DMS53 (cell line): Measurements from ENCODE around the gene PSMB2.

Experiments
- DNase-seq: peaks from one replicate; lab custom pipeline; 2025; lab: John Stamatoyannopoulos, UW

The PSMB2 gene

GRCh38 chr1:35572296-35572695, 69.0 kb downstream of the PSMB2 start:
- no peak for DNase-seq

DNA sequence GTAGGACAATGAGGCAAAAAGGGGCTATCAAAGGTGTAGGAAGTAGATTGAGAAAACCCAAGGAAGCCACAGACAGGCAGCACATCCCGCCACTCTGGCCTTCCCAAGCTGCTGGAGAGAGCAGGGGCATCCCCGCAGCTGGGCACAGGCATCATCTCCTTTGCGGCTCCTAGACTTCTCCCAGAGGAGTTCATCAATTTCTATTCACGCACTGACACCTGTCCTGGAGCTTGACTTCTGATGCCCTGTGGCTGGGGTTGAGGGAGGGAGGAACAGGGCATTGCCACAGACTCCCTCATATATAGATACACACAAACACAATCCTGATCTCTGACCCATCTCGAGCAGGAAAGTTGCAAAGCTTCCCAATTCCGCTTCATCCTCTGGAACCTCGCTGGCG, 70.1 kb downstream of the PSMB2 start:
- no peak for DNase-seq

DNA sequence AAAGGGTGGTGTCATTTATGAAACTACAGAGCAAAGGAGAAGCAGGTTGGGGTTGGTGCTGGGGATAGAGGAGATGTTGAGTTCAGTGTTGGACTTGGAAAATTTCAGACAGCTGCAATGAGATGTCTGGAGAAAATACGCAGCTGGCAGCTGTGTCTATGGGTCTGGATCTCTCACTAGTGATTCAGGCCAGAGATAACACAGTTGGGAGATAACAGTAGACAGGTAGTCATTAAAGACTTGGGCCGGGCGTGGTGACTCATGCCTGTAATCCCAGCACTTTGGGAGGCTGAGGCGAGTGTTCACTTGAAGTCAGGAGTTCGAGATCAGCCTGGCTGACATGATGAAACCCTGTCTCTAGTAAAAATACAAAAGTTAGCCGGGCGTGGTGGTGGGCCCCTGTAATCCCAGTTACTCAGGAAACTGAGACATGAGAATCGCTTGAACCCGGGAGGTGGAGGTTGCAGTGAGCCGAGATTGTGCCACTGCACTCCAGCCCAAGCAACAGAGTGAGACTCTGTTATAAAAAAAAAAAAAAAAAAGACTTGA, 70.7 kb downstream of the PSMB2 start:
- DNase-seq: no peak

- DNase-seq: no peak
Observed at GRCh38 chr1:35569936-35570335, 71.4 kb downstream of the PSMB2 start.

DNA sequence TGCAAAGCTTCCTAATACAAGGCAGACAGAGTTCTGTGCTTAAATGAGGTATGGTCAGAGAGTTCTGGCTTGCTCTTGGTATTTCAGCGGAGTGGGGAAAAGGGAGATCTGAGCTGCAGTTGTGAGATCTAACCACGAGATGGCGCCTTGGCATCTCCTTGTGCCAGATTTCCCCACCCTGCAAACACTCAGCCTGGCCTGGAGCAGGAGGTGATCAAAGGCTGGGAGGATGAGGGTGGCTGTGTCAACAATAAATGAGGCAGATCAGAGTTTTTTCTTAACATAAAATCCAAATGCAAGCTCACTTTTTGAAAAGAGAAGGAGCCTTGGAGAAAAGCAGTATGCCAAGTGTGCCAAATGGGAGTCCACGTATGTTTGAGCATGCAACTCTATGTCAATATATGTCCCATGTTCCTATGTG, 72.3 kb downstream of the PSMB2 start:
- DNase-seq: peak; percentile 82

DNA sequence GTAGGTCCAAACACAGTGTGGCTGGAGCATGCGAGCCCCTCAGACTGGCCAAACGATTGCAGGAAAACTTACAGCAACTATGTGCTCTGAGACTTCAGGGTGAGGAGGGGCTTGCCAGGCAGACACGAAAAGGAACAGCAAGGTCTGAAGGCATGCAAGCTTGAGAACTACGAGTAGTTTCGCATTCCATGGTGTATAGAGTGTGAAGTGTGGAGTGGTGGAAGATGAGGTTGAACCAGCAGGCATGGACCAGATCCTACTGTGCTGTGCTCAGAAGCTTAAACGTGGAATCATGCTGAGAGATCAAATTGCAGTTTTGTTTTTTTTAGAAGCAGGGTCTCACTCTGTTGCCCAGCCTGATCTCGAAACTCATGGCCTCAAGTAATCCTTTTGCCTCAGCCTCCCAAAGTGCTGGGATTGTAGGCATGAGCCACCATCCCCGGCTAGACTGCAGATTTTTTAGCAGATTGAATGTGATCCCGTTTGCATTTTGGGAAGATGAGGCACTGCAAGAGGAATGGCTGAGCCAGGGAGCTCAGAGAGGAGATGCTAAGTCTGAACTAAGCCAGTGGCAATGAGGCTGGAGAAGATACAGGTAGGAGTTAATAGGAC, 73.3 kb downstream of the PSMB2 start:
- no peak for DNase-seq

GRCh38 chr1:35565742-35566133, 75.6 kb downstream of the PSMB2 start:
- DNase-seq: no peak

DNA sequence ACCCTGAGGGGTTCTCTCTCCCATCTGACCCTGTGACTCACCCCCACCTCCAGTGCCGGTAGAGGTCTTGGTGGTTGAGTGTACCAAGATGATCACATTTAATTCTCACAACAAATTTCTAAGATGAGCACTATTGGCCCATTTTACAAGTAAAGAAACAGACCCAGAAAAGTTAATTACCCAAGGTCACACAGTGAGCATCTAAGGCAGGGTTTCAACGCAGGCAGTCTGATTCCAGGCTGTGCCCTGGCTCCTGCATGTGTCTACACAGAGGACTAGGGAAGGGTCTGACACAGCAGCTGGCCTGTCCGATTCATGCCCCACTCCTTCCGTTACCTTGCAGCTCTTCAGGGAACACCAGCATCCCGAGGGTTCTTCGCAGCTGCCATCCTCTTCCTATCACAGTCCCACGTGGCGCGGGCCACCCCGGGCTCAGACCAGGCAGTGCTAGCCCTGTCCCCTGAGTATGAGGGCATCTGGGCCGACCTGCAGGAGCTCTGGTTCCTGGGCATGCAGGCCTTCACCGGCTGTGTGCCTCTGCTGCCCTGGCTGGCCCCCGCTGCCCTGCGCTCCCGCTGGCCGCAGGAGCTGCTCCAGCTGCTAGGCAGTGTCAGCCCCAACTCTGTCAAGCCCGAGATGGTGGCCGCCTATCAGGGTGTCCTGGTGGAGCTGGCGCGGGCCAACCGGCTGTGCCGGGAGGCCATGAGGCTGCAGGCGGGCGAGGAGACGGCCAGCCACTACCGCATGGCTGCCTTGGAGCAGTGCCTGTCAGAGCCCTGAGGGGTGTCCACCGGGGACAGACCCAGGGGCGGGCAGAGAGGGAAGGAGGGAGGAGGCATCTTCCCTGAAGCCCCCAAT, 76.2 kb downstream of the PSMB2 start:
- no peak for DNase-seq

DNA sequence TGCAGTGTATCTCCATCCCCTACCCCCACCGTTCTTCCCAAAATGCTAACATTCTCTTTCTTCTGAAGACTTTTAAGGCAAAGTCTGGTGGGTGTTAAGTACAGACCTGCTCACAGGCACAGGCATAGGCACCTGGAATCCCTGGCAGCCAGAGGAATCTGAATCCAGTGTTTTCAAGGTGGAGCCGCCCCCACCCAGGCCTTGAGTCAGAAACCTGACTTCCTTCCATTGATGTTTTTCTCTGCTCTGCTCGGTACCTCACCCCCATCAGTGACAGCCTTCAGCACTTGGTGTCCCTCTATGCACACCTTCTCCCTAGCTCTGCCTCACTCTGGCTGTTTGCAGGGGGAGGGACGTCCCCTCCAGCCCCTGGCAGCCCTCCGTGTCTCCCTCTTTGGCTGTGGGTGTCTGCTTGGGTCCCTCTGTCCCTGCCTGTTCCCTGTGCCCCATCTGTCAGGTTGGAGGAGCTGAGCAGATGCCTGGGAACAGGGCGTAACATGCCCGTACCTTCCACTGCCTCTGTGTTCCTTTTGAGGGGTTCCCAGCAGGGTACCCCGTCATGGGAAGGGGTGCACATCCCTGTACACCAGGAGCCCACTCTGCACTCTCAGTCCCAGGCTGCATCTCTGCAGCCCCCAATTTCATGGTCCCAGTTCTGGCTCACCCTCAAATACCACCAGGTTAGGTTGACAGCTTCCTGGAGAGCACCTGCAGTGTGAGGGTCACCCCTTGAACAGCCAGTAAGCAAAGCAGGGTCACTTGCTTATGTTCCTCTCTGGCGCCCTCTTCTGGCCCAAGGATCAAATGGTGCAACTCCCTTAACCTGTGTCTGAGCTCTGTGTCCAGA, 77.1 kb downstream of the PSMB2 start:
- peak; percentile 90 for DNase-seq

DNA sequence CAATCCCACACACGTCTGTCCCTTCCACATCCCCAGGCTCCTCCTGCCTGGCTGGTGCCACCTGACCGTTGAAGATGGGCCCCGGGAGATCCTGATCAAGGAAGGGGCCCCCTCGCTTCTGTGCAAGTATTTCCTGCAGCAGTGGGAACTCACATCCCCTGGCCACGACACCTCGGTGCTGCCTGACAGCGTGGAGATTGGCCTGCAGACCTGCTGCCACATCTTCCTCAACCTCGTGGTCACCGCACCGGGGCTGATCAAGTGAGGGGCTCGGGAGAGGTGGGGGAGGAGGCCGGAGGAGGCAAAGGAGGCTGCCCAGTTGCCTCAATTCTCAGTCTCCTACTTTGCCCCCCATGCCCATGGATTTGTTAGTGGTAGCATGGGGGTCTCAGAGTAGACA, 78.2 kb downstream of the PSMB2 start:
- no peak for DNase-seq

GRCh38 chr1:35561972-35562680, 79.2 kb downstream of the PSMB2 start:
- no peak for DNase-seq

DNA sequence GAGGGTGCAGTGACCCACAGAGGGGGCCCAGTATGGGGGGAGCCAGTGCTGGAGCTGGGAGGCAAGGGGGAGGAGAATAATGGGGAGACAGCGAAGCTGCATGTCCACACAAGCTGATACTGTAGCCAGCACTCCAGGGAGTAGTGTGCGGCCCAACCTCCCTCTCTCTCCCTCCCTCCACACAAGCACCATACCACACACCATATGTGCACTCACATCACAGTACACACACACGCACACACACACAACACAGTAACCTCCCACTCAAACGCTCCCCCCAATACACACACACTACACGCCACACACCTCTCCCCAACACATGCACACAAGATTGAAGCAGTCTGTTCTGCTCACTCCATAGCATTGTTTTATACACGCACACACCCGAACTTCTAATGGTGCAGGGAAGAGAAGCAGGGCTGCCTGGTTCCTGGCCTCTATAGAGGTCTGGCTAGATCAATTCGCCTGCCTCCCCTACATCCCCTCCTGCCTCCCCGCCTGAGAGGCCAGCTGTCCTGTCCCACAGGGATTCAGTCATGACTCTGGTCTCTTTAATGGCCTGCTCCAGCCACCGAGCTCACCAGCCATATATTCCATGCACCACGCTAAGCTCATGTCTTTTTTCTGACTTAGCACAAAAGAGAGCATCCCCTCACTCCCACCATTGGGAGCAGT, 79.9 kb downstream of the PSMB2 start:
- no peak for DNase-seq

DNA sequence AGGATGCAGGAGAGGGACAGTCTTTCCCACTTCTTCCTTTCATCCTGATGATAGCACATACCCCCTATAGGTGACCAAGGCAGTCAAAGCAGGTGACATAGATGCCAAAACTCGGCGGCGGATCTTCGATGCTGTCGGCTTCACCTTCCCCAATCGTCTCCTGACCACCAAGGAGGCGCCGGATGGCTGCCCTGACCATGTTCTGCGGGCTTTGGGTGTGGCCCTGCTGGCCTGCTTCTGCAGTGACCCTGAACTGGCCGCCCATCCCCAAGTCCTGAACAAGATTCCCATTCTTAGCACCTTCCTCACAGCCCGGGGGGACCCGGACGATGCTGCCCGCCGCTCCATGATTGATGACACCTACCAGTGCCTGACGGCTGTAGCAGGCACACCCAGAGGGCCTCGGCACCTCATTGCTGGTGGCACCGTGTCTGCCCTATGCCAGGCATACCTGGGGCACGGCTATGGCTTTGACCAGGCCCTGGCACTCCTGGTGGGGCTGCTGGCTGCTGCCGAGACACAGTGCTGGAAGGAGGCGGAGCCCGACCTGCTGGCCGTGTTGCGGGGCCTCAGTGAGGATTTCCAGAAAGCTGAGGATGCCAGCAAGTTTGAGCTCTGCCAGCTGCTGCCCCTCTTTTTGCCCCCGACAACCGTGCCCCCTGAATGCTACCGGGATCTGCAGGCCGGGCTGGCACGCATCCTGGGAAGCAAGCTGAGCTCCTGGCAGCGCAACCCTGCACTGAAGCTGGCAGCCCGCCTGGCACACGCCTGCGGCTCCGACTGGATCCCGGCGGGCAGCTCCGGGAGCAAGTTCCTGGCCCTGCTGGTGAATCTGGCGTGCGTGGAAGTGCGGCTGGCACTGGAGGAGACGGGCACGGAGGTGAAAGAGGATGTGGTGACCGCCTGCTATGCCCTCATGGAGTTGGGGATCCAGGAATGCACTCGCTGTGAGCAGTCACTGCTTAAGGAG, 80.8 kb downstream of the PSMB2 start:
- DNase-seq: no peak

DNA sequence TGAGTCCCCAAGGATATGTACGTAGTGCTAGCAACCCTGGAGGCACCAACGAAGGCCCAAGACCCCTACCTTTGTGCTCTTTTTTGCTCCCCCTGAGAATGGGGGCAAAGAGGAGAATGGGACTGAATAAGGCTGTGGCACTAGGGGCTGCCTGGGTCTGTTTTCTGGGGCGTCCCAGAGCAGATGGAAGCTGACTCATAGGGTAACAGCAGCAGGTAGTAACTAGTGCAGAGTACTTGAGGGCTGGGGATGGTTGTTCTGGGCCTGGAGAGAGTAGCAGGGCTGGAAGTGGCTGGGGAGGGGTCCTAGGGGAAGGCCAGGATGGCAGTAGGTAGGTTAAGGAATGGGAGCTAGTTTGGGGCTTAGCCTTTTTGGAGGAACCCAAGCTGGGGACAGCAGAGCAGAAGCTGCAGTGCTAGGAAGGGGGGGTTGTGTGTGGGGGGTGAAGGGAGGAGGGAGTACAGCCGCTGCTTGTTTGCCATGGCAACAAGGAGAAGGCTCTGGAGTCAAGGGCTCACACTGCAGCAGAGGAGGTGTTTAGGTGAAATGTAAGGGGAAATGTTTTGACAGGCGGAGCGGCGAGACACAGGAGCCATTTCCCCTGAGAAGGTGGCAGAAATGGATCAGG, 81.9 kb downstream of the PSMB2 start:
- peak; percentile 61 for DNase-seq

DNA sequence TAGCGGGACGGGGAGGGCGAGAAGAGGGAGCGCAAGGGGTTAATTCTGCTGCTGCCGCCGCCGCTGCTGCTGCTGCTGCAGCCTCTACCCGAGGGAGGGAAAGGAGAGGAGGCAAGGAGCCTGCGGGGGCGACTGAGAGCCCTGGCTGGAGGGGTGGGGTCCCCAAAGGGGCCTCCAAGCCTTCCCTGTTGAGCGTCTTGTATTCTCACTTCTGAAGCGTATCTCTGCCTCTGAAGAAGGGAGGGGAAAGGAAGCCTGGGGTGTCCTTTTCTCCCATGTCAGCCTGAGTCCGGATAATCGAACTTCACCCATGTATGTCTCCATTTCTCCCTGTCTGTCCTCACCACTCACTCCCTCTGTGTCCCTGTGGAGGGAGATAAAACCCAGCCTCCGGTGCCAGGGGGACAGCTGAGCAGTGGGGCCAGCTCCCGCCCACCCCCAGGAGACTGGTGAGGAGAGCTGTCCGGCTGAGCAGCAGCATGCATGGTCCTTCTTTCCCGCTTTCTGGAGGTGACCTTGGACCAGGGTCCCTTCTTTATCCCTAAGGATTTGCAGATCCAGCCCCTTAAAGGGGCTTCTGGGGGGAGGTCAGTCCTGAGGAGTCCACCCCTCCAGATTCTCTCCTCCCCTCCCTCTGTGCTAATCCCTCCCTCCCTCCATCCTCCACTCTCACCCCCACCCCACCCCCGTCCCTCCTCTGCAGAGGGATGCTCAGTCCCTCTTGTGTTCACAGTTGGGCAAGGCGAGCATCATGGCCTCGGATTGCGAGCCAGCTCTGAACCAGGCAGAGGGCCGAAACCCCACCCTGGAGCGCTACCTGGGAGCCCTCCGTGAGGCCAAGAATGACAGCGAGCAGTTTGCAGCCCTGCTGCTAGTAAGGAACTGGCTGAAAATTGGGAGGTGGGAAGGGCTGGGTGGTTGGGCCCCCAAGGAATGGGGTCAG, 82.7 kb downstream of the PSMB2 start:
- DNase-seq: peak; percentile 52

- DNase-seq: peak; percentile 99
Observed at GRCh38 chr1:35557611-35558373, 83.5 kb downstream of the PSMB2 start, which contains the start of gene NCDN. TSS of gene NCDN (plus strand) at chr1:35557799. CDS start at chr1:35558191, 392 bp downstream.

- DNase-seq: peak; percentile 96
Observed at GRCh38 chr1:35557118-35557610, 84.2 kb downstream of the PSMB2 start, which contains the start of gene KIAA0319L. TSS of gene KIAA0319L (minus strand) at chr1:35557403. CDS start at chr1:35554491, 2,912 bp downstream.
